Neuronal stem cell (in vitro differentiated cells): ENCODE results near the gene NPBWR2.

Source experiments
- DNase-seq: peaks from one replicate; pipeline ENCODE4 v3.0.0-alpha.2; 2013; ENCODE audit warnings: low spot score
- H2AFZ ChIP-seq: one replicate; pipeline ENCODE4 v1.6.1; 2013; ENCODE audit warnings: mild to moderate bottlenecking, low read length, inconsistent platforms
- H2AK5ac ChIP-seq: 2 replicates; pipeline ENCODE4 v1.6.1; 2013; ENCODE audit warnings: low read depth, mild to moderate bottlenecking, inconsistent platforms, low read length, moderate library complexity, mixed read lengths
- H2BK120ac ChIP-seq: 2 replicates; pipeline ENCODE4 v1.6.1; 2013; ENCODE audit warnings: low read depth, mild to moderate bottlenecking, inconsistent platforms, low read length, moderate library complexity, mixed read lengths
- H2BK12ac ChIP-seq: one replicate; pipeline ENCODE4 v1.6.1; 2013; ENCODE audit warnings: low read length, inconsistent platforms
- H2BK15ac ChIP-seq: 2 replicates; pipeline ENCODE4 v1.6.1; 2013; ENCODE audit warnings: mild to moderate bottlenecking, low read length, inconsistent platforms, mixed read lengths
- H2BK5ac ChIP-seq: one replicate; pipeline ENCODE4 v1.6.1; 2013; ENCODE audit warnings: inconsistent platforms, mild to moderate bottlenecking, low read length, moderate library complexity
- H3K14ac ChIP-seq: one replicate; pipeline ENCODE4 v1.6.1; 2013; ENCODE audit warnings: low read length, inconsistent platforms
- H3K18ac ChIP-seq: 2 replicates; pipeline ENCODE4 v1.6.1; 2013; ENCODE audit warnings: low read length, inconsistent platforms
- H3K23ac ChIP-seq: 2 replicates; pipeline ENCODE4 v1.6.1; 2013; ENCODE audit warnings: low read depth, mild to moderate bottlenecking, mixed read lengths, low read length, inconsistent platforms; ENCODE audit not compliant: poor library complexity
- H3K27ac ChIP-seq: replicated peaks from 3 replicates; pipeline ENCODE4 v1.5.1; 2013; ENCODE audit warnings: low read length, inconsistent platforms
- H3K27me3 ChIP-seq, 3 experiments: 2 replicates each; pipeline ENCODE4 v1.6.1; 2013; ENCODE audit warnings: low read length in 3 of 3, mild to moderate bottlenecking in 2 of 3, inconsistent platforms in 1 of 3, low read depth in 1 of 3, mixed read lengths in 1 of 3, moderate library complexity in 1 of 3; ENCODE audit not compliant: control insufficient read depth in 3 of 3, insufficient read depth in 3 of 3
- H3K36me3 ChIP-seq, 2 donors: replicated peaks in 1 of 2; 2 replicates each; pipeline ENCODE4 v1.6.1; 2013; ENCODE audit warnings: low read length in 2 of 2; ENCODE audit not compliant: control insufficient read depth in 2 of 2, insufficient read depth in 2 of 2
- H3K4ac ChIP-seq: 2 replicates; pipeline ENCODE4 v1.6.1; 2013; ENCODE audit warnings: inconsistent platforms, mild to moderate bottlenecking, low read length, moderate library complexity
- H3K4me1 ChIP-seq, 2 donors: 1 replicate in 1 of 2; 2 replicates in 1 of 2; pipeline ENCODE4 v1.6.1; 2013; ENCODE audit warnings: low read length in 2 of 2, low read depth in 1 of 2; ENCODE audit not compliant: control insufficient read depth in 2 of 2, insufficient read depth in 1 of 2
- H3K4me2 ChIP-seq: one replicate; pipeline ENCODE4 v1.6.1; 2013; ENCODE audit warnings: mild to moderate bottlenecking, low read length, inconsistent platforms; ENCODE audit not compliant: insufficient read depth, poor library complexity, severe bottlenecking
- H3K4me3 ChIP-seq, 2 donors: 2 replicates each; pipeline ENCODE4 v1.5.1; 2013; ENCODE audit warnings: low read length in 2 of 2, mild to moderate bottlenecking in 2 of 2, inconsistent platforms in 1 of 2, moderate library complexity in 1 of 2
- H3K79me1 ChIP-seq: one replicate; pipeline ENCODE4 v1.6.1; 2013; ENCODE audit warnings: low read depth, mild to moderate bottlenecking, inconsistent platforms, low read length, moderate library complexity
- H3K9ac ChIP-seq: one replicate; pipeline ENCODE4 v1.6.1; 2013; ENCODE audit warnings: mild to moderate bottlenecking, low read depth, low read length, inconsistent platforms; ENCODE audit not compliant: poor library complexity
- H3K9me3 ChIP-seq, 2 donors: replicated peaks in 1 of 2; 2 replicates each; pipeline versions ENCODE3 to v1.6.1; 2013; ENCODE audit warnings: low read length in 2 of 2, mild to moderate bottlenecking in 2 of 2, inconsistent platforms in 1 of 2, low read depth in 1 of 2, mixed read lengths in 1 of 2, moderate library complexity in 1 of 2; ENCODE audit not compliant: control insufficient read depth in 2 of 2, insufficient read depth in 1 of 2
- H4K8ac ChIP-seq: one replicate; pipeline ENCODE4 v1.6.1; 2013; ENCODE audit warnings: low read depth, mild to moderate bottlenecking, inconsistent platforms, low read length, moderate library complexity
- H4K91ac ChIP-seq: one replicate; pipeline ENCODE4 v1.6.1; 2013; ENCODE audit warnings: low read length, low read depth, mild to moderate bottlenecking, inconsistent platforms; ENCODE audit not compliant: poor library complexity
- WGBS, 2 donors: extraction: QIAGEN DNeasy Blood & Tissue Kit; methylation state at CpG; one replicate each; pipeline ENCODE4 v1.1.7; 2013; ENCODE audit warnings: missing lambda C conversion rate in 2 of 2, mixed read lengths in 1 of 2; ENCODE audit not compliant: insufficient read length in 2 of 2, insufficient replicate concordance in 1 of 2; ENCODE audit errors: extremely low coverage in 2 of 2; 5-methylcytosine and 5-hydroxymethylcytosine counted together

NPBWR2 gene

GRCh38 chr20:64082126-64082731, 25.1 kb downstream of the NPBWR2 start:
- Histone ChIP-seq H3K4ac (no peak overlapping the region), H4K91ac (no peak overlapping the region), H3K4me1 (peaks cover 36 to 57% of the 10 kb centered on the region in 2 donors), H3K23ac (peak overlapping the region; percentile 44), H3K27ac (no peak overlapping the region), H2BK15ac (peak overlapping the region; percentile 30), H3K14ac (no peak overlapping the region), H2BK5ac (no peak overlapping the region), H2AK5ac (peak overlapping the region; percentile 86), H2BK120ac (no peak overlapping the region), H4K8ac (no peak overlapping the region), H3K36me3 (no peaks in the 10 kb centered on the region), H2AFZ (no peak overlapping the region), H3K18ac (peak overlapping the region; percentile 57), H3K9ac (no peak overlapping the region), H3K4me2 (no peak overlapping the region), H3K4me3 (no peak overlapping the region), H3K27me3 (peaks cover 2 to 50% (median 39%) of the 10 kb centered on the region in 3 experiments), H3K79me1 (peaks cover 9% of the 10 kb centered on the region), H2BK12ac (peak overlapping the region; percentile 30), H3K9me3 (peaks cover 3 to 13% of the 10 kb centered on the region in 2 donors)
- no CpG with 5 or more reads among the region's 13 CpGs for WGBS, 2 donors
- no peak for DNase-seq

- no peak overlapping the region for H2BK12ac ChIP-seq
- H3K4me3 ChIP-seq, result no peak overlapping the region
- H3K9ac ChIP-seq, result no peak overlapping the region
- no peak for DNase-seq
- H2BK15ac ChIP-seq, result no peak overlapping the region
- H3K27ac ChIP-seq, result no peak overlapping the region
- WGBS, 2 donors, result no CpG with 5 or more reads among the region's 6 CpGs
- H2AFZ ChIP-seq, result no peak overlapping the region
- H4K8ac ChIP-seq, result no peak overlapping the region
- peak overlapping the region; percentile 86 for H2AK5ac ChIP-seq
- H3K27me3 ChIP-seq, result peaks cover 2 to 47% (median 37%) of the 10 kb centered on the region in 3 experiments
- H3K23ac ChIP-seq, result peak overlapping the region; percentile 5
- no peak overlapping the region for H2BK120ac ChIP-seq
- H3K9me3 ChIP-seq, result peaks cover under 1 to 9% of the 10 kb centered on the region in 2 donors
- no peak overlapping the region for H3K4ac ChIP-seq
- peaks cover 36 to 57% of the 10 kb centered on the region in 2 donors for H3K4me1 ChIP-seq
- no peak overlapping the region for H3K14ac ChIP-seq
- H4K91ac ChIP-seq, result no peak overlapping the region
- H2BK5ac ChIP-seq, result peak overlapping the region; percentile 82
- H3K79me1 ChIP-seq, result peaks cover 9% of the 10 kb centered on the region
- peak overlapping the region; percentile 31 for H3K18ac ChIP-seq
- no peaks in the 10 kb centered on the region for H3K36me3 ChIP-seq
- no peak overlapping the region for H3K4me2 ChIP-seq
Observed at GRCh38 chr20:64081624-64081964, 25.8 kb downstream of the NPBWR2 start.

- Histone ChIP-seq H2BK5ac (peak overlapping the region; percentile 82), H2AK5ac (peak overlapping the region; percentile 15), H3K4me2 (peak overlapping the region; percentile 90), H3K23ac (peak overlapping the region; percentile 20), H3K9me3 (peaks cover 0 to 5% of the 10 kb centered on the region in 2 donors), H3K27me3 (peaks cover 2 to 41% (median 37%) of the 10 kb centered on the region in 3 experiments), H2AFZ (peak overlapping the region; percentile 95), H2BK12ac (peak overlapping the region; percentile 58), H3K9ac (peak overlapping the region; percentile 70), H2BK120ac (no peak overlapping the region), H4K8ac (no peak overlapping the region), H4K91ac (no peak overlapping the region), H3K14ac (peak overlapping the region; percentile 89), H3K27ac (no peak overlapping the region), H2BK15ac (peak overlapping the region; percentile 95), H3K4me3 (peak overlapping the region in 1 of 2 donors; percentile 58), H3K36me3 (peaks cover 0 to 1% of the 10 kb centered on the region in 2 donors), H3K79me1 (peaks cover 9% of the 10 kb centered on the region), H3K18ac (peak overlapping the region; percentile 94), H3K4me1 (peaks cover 36 to 57% of the 10 kb centered on the region in 2 donors), H3K4ac (no peak overlapping the region)
- no CpG with 5 or more reads among the region's 17 CpGs for WGBS, 2 donors
- DNase-seq, result no peak
Observed at GRCh38 chr20:64080813-64081623, 26.3 kb downstream of the NPBWR2 start.
